MM.1S (cell line): Measurements from ENCODE around the gene CNTNAP2.

Experiments used
- CTCF ChIP-seq: fragments of 300-600 bp; sonication (generic); IDR thresholded peaks from 2 replicates; pipeline ENCODE4 v1.5.1; 2016; ENCODE audit warnings: antibody characterized with exemption, low read length, mixed read lengths
- EZH2phosphoT487 ChIP-seq: fragments of 300-600 bp; sonication (generic); IDR thresholded peaks from 2 replicates; pipeline ENCODE4 v1.6.1; 2018; ENCODE audit warnings: antibody characterized with exemption, low read length

- TF ChIP-seq CTCF (no peak), EZH2phosphoT487 (no peak)
Measured at GRCh38 chr7:148442933-148443332, 2326.3 kb downstream of the CNTNAP2 start.
